Upper lobe of left lung (tissue), 4 donors: ENCODE measurements around the gene TPRN.

Experiments used
- CTCF ChIP-seq, 6 experiments: fragments of 450-650 bp in 4 of 6; fragments of 200-600 bp in 2 of 6; sonication (generic) in 2 of 6; IDR thresholded peaks; one replicate each; pipeline ENCODE4 v1.5.1; 2016 to 2019; ENCODE audit warnings: antibody characterized with exemption in 6 of 6
- EP300 ChIP-seq, 4 donors: sonication (generic); formaldehyde crosslinking; IDR thresholded peaks; one replicate each; pipeline ENCODE4 v1.5.1; 2017; ENCODE audit warnings: antibody characterized with exemption in 4 of 4, control low read depth in 2 of 4
- POLR2A ChIP-seq, 4 donors: fragments of 450-650 bp; IDR thresholded peaks; one replicate each; pipeline ENCODE4 v1.5.1; 2016 to 2017; ENCODE audit warnings: antibody characterized with exemption in 4 of 4, mild to moderate bottlenecking in 2 of 4

- TF ChIP-seq CTCF (IDR thresholded peaks at IDR 0.05): no peak
- TF ChIP-seq EP300 (IDR thresholded peaks at IDR 0.05): no peak
- no peak for TF ChIP-seq POLR2A (IDR thresholded peaks at IDR 0.05)
Measured at GRCh38 chr9:137206602-137207001, 6.1 kb upstream of the TPRN start.
